Suppressor macrophage (primary cell): ENCODE measurements around the gene LTBP1.

Source experiments
- DNase-seq, 4 experiments: peaks; one replicate each; pipeline ENCODE4 v3.0.0-alpha.2; 2020 to 2022

LTBP1 gene

GRCh38 chr2:33084433-33084832, 137.7 kb downstream of the LTBP1 start:
- DNase-seq, result peak in 3 of 4 experiments; percentile 5 to 13 (median 6)

GRCh38 chr2:33085646-33086045, 138.9 kb downstream of the LTBP1 start:
- DNase-seq, result no peak

GRCh38 chr2:33086400-33087015, 139.8 kb downstream of the LTBP1 start:
- DNase-seq, result peak; percentile 19 to 55 (median 48)

- no peak for DNase-seq
Observed at GRCh38 chr2:33090553-33091134, 143.9 kb downstream of the LTBP1 start.

GRCh38 chr2:33091541-33092123, 144.9 kb downstream of the LTBP1 start:
- DNase-seq, result no peak

GRCh38 chr2:33093283-33093993, 146.7 kb downstream of the LTBP1 start:
- no peak for DNase-seq

- no peak for DNase-seq
Observed at GRCh38 chr2:33094303-33094702, 147.6 kb downstream of the LTBP1 start.

- DNase-seq, result no peak
Observed at GRCh38 chr2:33099989-33100388, 153.2 kb downstream of the LTBP1 start.

- no peak for DNase-seq
Observed at GRCh38 chr2:33100921-33101320, 154.2 kb downstream of the LTBP1 start.

GRCh38 chr2:33104052-33104623, 157.4 kb downstream of the LTBP1 start:
- no peak for DNase-seq

GRCh38 chr2:33104726-33105125, 158.0 kb downstream of the LTBP1 start:
- DNase-seq, result no peak

- no peak for DNase-seq
Observed at GRCh38 chr2:33106115-33106514, 159.4 kb downstream of the LTBP1 start.

GRCh38 chr2:33107690-33108482, 161.1 kb downstream of the LTBP1 start:
- no peak for DNase-seq

- no peak for DNase-seq
Observed at GRCh38 chr2:33108483-33109443, 162.0 kb downstream of the LTBP1 start.

GRCh38 chr2:33110461-33110860, 163.7 kb downstream of the LTBP1 start:
- DNase-seq, result no peak

- DNase-seq, result no peak
Observed at GRCh38 chr2:33111002-33111446, 164.3 kb downstream of the LTBP1 start.

GRCh38 chr2:33115196-33115595, 168.4 kb downstream of the LTBP1 start:
- DNase-seq, result no peak

GRCh38 chr2:33115728-33116127, 169.0 kb downstream of the LTBP1 start:
- no peak for DNase-seq

GRCh38 chr2:33116799-33117198, 170.0 kb downstream of the LTBP1 start:
- DNase-seq, result no peak

GRCh38 chr2:33118651-33119050, 171.9 kb downstream of the LTBP1 start:
- DNase-seq, result no peak

- DNase-seq, result no peak
Observed at GRCh38 chr2:33121416-33121815, 174.7 kb downstream of the LTBP1 start.
